ENCODE measurements around the gene COL26A1.

COL26A1 gene

DNA sequence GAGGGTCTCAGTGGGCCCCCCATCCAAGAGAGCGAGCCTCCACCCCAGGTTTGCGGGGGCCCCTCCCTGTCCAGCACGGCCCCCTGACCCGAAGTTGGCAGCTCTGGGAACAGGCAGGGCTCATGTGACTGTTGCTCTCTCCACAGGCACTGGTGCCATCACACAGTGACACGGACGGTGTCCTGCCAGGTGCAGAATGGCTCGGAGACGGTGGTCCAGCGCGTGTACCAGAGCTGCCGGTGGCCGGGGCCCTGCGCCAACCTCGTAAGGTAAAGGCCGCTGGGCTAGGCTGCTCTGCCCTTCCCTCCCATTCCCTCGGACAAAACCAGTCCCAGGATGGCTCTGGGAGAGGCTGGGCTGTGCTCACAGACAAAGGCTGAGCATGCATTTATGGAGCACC is 57.2 kb downstream of the COL26A1 start:
- H3K4me3 ChIP-seq (replicated peaks; ENCODE audit: low read depth, low read length), result no peak overlapping the region
- H3K27me3 ChIP-seq (replicated peaks; ENCODE audit: control insufficient read depth, insufficient read depth, low read length), result no peaks in the 10 kb centered on the region; the same call in 1 of the 2 replicates
- no peaks in the 10 kb centered on the region for H3K36me3 ChIP-seq (ENCODE audit: control insufficient read depth, insufficient read depth, low read length)
- no peak for DNase-seq (ENCODE audit: extremely low read depth, insufficient read length)
- TF ChIP-seq, protein P1, sequence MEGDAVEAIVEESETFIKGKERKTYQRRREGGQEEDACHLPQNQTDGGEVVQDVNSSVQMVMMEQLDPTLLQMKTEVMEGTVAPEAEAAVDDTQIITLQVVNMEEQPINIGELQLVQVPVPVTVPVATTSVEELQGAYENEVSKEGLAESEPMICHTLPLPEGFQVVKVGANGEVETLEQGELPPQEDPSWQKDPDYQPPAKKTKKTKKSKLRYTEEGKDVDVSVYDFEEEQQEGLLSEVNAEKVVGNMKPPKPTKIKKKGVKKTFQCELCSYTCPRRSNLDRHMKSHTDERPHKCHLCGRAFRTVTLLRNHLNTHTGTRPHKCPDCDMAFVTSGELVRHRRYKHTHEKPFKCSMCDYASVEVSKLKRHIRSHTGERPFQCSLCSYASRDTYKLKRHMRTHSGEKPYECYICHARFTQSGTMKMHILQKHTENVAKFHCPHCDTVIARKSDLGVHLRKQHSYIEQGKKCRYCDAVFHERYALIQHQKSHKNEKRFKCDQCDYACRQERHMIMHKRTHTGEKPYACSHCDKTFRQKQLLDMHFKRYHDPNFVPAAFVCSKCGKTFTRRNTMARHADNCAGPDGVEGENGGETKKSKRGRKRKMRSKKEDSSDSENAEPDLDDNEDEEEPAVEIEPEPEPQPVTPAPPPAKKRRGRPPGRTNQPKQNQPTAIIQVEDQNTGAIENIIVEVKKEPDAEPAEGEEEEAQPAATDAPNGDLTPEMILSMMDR (IDR thresholded peaks at IDR 0.05; ENCODE audit: insufficient read depth, low read length, poor library complexity, severe bottlenecking), result no peak

DNA sequence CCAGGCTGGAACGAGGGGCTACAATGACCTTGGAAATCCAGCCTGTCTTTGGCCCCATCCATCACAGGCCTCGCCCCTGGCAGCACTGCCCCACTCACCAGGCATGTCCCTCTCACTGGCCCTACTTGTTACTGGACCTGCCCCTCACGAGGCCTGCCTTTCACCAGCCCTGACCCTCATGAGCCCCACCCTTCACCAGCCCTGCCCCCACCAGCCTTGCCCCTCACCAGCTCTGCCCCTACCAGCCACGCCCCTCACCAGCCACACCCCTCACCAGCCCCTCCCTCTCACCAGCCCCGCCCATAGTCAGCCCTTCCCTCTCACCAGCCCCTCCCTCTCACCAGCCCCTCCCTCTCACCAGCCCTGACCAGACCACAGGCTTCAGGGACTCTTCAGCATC is 57.8 kb downstream of the COL26A1 start:
- TF ChIP-seq, protein P1 (IDR thresholded peaks at IDR 0.05; ENCODE audit: insufficient read depth, low read length, poor library complexity, severe bottlenecking), result no peak
- no peaks in the 10 kb centered on the region; the same call in 1 of the 2 replicates for H3K27me3 ChIP-seq (replicated peaks; ENCODE audit: control insufficient read depth, insufficient read depth, low read length)
- DNase-seq (ENCODE audit: extremely low read depth, insufficient read length), result no peak
- H3K36me3 ChIP-seq (ENCODE audit: control insufficient read depth, insufficient read depth, low read length), result no peaks in the 10 kb centered on the region
- no peak overlapping the region for H3K4me3 ChIP-seq (replicated peaks; ENCODE audit: low read depth, low read length)

DNA sequence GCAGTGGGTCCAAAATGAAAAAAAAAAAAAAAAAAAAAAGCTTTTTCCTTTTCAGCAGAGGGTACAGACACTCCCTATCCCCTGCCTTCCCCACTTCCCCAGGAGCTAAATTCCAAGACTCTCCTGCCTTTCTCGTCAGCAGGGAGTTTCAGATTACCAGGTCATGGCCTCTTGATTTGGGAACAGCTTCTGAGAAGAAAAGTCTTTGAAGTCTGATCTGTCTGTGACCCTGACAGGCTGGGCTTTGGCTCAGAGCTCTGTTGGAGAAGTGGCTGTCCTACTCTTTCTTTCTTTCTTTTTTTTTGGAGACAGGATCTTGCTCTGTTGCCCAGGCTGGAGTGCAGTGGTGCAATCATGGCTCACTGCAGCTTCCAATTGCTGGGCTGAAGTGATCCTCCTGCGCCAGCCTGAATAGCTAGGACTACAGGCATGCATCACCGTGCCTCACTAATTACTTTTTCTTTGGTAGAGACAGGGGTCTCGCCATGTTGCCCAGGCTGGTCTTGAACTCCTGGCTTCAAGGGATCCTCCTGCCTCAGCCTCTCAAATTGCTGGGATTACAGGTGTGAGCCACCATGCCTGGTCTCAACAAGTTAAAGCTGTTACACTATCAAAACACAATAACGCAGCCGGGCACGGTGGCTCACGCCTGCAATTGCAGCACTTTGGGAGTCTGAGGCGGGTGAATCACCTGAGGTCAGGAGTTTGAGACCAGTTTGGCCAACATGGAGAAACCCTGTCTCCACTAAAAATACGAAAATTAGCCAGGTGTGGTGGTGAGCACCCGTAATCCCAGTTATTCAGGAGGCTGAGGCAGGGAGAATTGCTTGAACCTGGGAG is 59.9 kb downstream of the COL26A1 start:
- Histone ChIP-seq H3K36me3 (ENCODE audit: control insufficient read depth, insufficient read depth, low read length) (no peaks in the 10 kb centered on the region), H3K27me3 (replicated peaks; ENCODE audit: control insufficient read depth, insufficient read depth, low read length) (no peaks in the 10 kb centered on the region; the same call in 1 of the 2 replicates), H3K4me3 (replicated peaks; ENCODE audit: low read depth, low read length) (no peak overlapping the region)
- DNase-seq (ENCODE audit: extremely low read depth, insufficient read length), result no peak
- TF ChIP-seq, protein P1 (IDR thresholded peaks at IDR 0.05; ENCODE audit: insufficient read depth, low read length, poor library complexity, severe bottlenecking), result no peak

DNA sequence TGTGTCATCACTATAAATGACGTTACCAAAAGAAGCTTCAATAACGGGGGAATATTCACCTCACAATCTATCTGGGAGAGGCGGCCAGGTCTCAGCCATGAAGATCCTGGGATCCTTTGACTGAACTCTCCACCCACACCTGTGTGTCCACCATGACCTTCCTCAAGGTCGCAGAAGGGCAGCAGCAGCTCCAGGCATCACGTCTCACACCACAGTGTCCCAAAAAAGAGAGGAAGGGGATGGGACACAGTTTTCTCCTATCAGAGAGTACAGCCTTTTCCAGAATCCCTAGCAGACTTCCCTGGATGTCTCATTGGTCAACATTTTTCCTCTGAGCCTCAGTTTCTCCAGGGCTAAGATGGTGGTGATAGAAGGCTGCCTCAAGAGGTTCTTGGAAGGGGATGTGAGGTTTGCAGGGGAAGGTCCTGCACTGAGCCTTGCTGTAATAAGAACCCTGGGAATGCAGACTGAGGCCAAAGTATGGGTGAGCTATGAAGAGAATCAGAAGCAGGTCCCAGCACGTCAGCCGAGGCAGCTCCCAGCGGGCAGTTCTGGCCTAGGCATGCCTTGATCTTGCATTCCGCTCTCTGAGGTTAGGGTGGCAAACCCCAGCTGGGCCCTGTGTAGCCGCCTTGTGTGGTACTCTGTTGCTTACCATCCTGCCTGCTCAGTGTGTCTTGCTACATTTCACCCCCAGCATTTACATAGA is 63.8 kb downstream of the COL26A1 start:
- DNase-seq (ENCODE audit: extremely low read depth, insufficient read length), result no peak
- TF ChIP-seq, protein P1 (IDR thresholded peaks at IDR 0.05; ENCODE audit: insufficient read depth, low read length, poor library complexity, severe bottlenecking), result no peak
- H3K27me3 ChIP-seq (replicated peaks; ENCODE audit: control insufficient read depth, insufficient read depth, low read length), result no peaks in the 10 kb centered on the region
- no peaks in the 10 kb centered on the region for H3K36me3 ChIP-seq (ENCODE audit: control insufficient read depth, insufficient read depth, low read length)
- H3K4me3 ChIP-seq (replicated peaks; ENCODE audit: low read depth, low read length), result no peak overlapping the region

DNA sequence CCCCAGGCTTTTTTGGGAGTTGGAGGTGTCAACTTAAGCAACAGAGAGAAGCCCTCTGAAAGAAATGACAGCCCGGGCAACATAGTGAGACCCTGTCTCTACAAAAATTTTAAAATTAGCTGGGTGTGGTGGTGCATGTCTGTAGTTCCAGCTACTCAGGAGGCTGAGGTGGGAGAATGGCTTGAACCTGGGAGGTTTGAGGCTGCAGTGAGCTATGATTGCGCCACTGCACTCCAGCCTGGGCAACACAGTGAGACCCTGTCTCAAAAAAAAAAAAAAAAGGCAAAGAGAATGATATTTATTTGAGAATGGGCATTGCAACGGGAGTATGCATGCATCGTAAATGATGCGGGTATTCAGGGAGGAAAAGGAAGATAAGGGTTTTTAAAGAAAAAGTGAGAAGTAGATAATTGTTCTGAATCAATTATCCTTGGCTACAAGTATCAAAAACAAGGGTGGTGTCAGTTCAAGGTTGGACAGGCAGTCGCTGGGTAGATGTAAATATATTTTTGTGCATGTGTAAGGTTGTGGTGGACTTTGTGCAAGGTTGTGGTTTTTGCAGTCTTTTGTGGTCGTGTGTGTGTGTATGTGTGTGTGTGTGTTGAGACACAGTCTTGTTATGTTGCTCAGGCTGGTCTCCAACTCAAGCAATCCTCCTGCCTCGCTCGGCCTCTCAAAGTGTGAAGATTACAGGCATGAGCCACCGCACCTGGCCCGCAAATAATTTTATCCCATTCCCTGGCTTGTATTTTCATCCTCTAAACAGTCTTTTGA is 65.6 kb downstream of the COL26A1 start:
- no peak for DNase-seq (ENCODE audit: extremely low read depth, insufficient read length)
- no peaks in the 10 kb centered on the region for H3K27me3 ChIP-seq (replicated peaks; ENCODE audit: control insufficient read depth, insufficient read depth, low read length)
- H3K36me3 ChIP-seq (ENCODE audit: control insufficient read depth, insufficient read depth, low read length), result no peaks in the 10 kb centered on the region
- TF ChIP-seq, protein P1 (IDR thresholded peaks at IDR 0.05; ENCODE audit: insufficient read depth, low read length, poor library complexity, severe bottlenecking), result no peak
- no peak overlapping the region for H3K4me3 ChIP-seq (replicated peaks; ENCODE audit: low read depth, low read length)
